ENCODE results near the gene LTBP1.

Gene LTBP1

DNA sequence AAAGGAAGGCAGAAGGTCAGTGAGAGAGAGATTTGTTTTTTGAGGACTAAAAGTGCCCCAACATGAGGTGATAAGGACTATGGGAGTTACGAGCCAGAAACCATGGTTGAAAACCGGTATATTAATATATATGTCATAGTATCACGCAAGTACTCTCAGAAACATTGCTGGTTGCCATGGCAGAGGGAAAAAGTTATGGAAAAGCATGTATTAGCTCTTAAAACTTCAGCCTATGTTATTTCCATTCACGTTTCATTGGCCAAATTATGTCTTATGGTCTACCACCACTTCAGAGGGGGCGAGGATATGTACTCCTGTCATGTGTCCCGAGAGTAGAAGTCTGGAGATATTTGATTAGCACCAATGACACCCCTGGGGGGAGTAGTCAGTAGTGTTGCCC is 125.9 kb downstream of the LTBP1 start:
- no peak for DNase-seq (ENCODE audit: extremely low read depth in 1 of 2, low read depth in 1 of 2)

DNA sequence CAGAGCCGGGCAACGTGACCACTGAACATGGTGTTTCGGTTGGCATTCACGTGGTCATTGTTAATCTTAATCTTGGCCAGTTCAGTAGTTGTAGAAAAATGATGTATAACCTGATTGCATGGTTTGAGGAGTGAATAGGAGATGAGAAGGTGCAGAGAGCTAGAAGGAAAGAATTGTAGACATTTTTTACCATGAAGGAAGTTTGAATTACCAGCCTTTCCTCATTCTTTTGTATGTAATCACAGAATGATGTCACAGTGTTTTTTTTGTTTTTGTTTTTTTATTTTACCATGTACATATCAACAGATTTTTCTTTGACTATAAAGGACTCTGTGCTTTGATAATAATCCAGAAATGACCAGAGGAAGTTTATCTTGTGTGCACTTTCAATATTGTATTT is 126.3 kb downstream of the LTBP1 start:
- no peak for DNase-seq (ENCODE audit: extremely low read depth in 1 of 2, low read depth in 1 of 2)

DNA sequence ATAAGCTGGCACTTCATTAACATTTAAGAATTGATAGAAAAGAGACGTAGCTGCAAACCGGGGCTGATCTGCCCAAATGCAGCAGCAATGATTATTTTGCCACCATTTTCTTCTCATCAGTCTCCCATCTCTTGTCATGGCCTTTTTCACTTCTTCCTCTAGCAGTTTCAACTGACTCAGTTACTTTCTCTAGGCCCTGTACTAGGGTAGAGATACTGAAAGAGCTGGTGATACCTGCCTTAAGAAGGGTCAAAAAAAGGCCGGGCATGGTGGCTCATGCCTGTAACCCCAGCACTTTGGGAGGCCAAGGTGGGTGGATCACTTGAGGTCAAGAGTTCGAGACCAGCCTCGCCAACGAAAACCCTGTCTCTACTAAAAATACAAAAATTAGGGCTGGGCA is 127.4 kb downstream of the LTBP1 start:
- no peak for DNase-seq (ENCODE audit: extremely low read depth in 1 of 2, low read depth in 1 of 2)

GRCh38 chr2:33077311-33077710 is 130.6 kb downstream of the LTBP1 start:
- no peak for DNase-seq (ENCODE audit: extremely low read depth in 1 of 2, low read depth in 1 of 2)

GRCh38 chr2:33077844-33078243 is 131.1 kb downstream of the LTBP1 start:
- no peak for DNase-seq (ENCODE audit: extremely low read depth in 1 of 2, low read depth in 1 of 2)

GRCh38 chr2:33081691-33082090 is 134.9 kb downstream of the LTBP1 start:
- DNase-seq (ENCODE audit: extremely low read depth in 1 of 2, low read depth in 1 of 2) = no peak

- no peak for DNase-seq (ENCODE audit: extremely low read depth in 1 of 2, low read depth in 1 of 2)
Measured at GRCh38 chr2:33083699-33084387, 137.1 kb downstream of the LTBP1 start.

DNA sequence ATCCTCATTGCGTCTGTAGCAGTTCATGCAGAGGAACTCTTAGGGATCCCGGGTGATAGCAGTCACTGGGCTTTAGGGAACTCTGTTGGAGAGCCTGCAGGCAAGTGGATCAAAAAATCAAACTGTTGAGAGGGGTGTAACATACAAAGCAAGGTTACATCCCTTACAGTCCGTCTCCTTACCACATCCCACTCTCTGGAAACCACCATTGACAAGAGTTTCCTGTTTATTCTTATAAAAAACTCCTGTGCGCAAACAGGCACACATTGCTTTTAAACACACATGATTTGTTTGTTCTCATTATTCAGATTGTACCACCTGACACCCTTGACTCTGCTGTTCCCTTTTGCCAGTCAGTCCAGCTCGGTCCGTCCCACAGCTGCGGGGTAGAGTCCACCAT is 137.7 kb downstream of the LTBP1 start:
- no peak for DNase-seq (ENCODE audit: extremely low read depth in 1 of 2, low read depth in 1 of 2)

GRCh38 chr2:33085646-33086045 is 138.9 kb downstream of the LTBP1 start:
- no peak for DNase-seq (ENCODE audit: extremely low read depth in 1 of 2, low read depth in 1 of 2)

DNA sequence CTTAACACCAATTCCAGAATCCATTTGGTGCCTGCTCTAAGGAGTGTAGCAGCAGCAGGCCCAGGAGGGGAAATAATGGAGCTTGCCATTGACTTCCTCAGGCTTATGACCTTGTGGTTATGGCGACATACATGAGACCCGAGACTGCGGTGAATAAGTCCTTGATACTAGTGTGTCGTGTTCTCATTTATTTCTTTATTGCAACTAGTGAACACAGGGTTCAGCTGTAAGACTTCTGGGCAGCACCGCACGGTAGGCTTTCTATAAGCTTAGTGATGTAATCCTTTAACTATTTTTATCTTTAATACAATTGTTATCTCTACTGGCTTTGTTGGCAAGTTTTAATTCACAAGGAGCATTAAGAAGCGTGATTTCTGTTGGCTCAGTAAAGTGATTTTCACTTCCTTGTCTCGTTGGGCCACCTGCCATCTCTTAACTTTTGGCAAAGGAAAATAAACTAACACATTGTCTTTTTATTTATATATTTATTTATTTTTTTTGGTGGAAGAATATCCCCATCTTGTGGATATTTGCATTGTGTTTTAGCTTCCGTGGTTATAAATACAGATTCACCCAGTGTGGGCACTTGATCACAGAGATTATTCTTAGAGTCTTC is 139.8 kb downstream of the LTBP1 start:
- DNase-seq (ENCODE audit: extremely low read depth in 1 of 2, low read depth in 1 of 2) = no peak

GRCh38 chr2:33090553-33091134 is 143.9 kb downstream of the LTBP1 start:
- DNase-seq (ENCODE audit: extremely low read depth in 1 of 2, low read depth in 1 of 2) = no peak

DNA sequence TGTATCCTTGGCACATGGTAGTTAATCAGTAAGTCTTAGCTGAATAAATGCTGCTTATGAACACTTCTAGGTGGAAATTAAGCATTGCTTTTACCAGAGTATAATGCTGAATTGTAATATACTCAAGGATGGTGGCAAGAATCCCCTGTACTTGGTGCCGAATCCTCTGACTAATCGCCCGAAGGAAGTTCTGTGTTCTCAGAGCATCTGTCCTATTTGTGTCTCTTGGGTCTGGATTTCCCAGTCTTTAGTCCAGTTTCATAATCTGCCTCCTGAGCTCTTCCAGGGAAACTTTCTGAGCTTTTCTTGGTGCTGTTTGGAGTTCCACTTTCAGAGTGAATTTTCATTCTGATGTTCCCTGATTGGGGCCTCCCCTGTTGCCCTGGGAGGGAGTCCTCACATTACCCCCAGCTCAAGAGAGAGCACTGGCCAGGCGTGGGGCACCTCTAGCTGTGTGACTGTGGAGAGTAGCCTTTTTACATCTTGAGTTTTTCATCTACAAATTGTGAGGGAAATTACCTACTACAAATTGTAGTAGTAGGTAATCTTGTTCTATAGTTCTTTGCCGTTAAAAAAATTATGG is 144.9 kb downstream of the LTBP1 start:
- DNase-seq (ENCODE audit: extremely low read depth in 1 of 2, low read depth in 1 of 2) = no peak

GRCh38 chr2:33093283-33093993 is 146.7 kb downstream of the LTBP1 start:
- no peak for DNase-seq (ENCODE audit: extremely low read depth in 1 of 2, low read depth in 1 of 2)

DNA sequence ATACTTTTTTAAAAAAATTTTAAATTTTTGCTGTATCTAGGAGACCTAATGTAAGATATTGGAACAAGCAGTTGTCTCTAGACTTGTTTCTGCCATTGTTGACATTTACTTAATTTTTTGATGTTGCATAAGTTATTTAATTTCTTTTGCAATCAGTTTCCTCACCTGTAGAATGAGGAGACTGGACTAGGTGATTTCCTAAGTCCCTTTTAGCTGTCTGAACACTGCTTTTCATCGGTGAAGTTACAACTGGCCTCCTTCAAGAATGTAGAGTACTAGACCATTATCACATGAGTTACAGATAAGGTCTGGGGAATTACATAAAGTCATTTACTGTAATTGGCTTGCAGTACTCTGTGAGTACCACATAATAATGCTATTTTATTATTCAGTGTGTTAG is 147.6 kb downstream of the LTBP1 start:
- DNase-seq (ENCODE audit: extremely low read depth in 1 of 2, low read depth in 1 of 2) = no peak

DNA sequence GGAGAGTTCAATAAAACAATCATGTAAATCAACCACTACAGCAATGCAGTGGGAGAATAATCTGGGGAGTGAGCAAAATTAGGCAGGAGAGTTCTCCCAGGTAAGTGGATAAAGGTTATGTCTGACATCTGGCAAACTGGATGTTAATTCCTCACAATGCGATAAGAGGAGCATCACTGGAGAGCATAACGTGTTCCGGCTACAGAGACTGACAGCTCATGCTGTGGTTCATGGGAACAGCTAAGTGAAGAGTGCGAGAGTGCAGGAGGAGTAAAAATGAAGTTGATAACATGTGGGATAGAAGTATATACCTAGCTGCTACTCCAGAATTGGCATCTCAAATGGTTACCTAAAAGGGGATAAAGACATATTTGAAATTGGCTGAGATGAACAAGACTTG is 153.2 kb downstream of the LTBP1 start:
- DNase-seq (ENCODE audit: extremely low read depth in 1 of 2, low read depth in 1 of 2) = no peak

- DNase-seq (ENCODE audit: extremely low read depth in 1 of 2, low read depth in 1 of 2) = no peak
Measured at GRCh38 chr2:33100921-33101320, 154.2 kb downstream of the LTBP1 start.

DNA sequence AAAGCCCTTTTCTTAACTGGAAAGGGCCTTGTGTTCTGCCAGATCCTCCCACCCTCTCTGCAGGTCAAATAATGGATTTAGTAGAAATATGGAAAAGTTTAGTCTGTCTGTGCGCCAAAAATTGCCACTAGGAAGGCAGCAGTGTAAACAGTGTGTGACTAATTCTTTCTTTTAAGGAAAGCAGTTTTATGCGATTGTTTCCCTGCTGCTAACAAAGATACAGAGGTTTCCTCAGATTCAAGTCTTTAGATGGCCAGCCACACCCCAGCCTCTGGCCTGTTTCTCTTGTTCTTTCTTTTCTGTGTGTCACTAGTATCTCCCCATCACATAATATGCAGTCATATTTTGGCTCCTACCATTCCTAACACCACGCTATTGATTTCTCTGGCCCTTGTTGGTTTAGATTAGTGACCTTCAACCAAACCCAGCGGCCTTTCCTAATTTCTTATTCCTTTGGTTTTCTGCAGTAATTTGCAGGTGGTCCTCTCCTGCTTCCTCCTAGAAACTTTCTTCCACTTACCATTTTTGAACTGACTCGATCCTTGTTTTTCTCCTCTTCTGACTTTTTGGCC is 157.4 kb downstream of the LTBP1 start:
- no peak for DNase-seq (ENCODE audit: extremely low read depth in 1 of 2, low read depth in 1 of 2)

DNA sequence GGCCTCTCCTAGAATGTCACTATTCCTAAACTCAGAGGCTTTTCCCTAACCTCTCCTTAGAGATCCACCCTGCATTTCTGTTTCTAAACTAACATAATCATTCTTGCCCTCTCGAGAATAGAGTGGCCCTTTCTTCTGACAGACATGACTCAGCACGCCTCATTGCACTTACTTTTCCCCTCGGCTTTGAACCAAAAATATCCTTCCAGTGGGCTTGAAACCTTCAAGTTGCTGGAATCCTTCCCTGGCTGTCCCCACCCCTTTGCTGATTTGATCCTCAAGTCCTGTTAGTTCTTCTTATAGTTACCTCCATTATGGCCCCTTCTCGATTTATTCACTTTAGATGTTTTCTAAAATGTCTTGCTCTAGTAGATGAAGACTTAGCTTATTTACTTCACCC is 158.0 kb downstream of the LTBP1 start:
- DNase-seq (ENCODE audit: extremely low read depth in 1 of 2, low read depth in 1 of 2) = no peak

GRCh38 chr2:33106115-33106514 is 159.4 kb downstream of the LTBP1 start:
- no peak for DNase-seq (ENCODE audit: extremely low read depth in 1 of 2, low read depth in 1 of 2)

GRCh38 chr2:33107690-33108482 is 161.1 kb downstream of the LTBP1 start:
- no peak for DNase-seq (ENCODE audit: extremely low read depth in 1 of 2, low read depth in 1 of 2)

Data from stimulated activated CD8-positive, alpha-beta memory T cell treated with anti-CD3 and anti-CD28 coated beads, Interleukin-7, amount 100 ng/mL, for 48 hours (primary cell).